HG02981 (cell line): Measurements from ENCODE around the gene TAS2R41.

Experiments used
- ATAC-seq: cut with Tn5 transposase; IDR thresholded peaks from one replicate; pipeline ENCODE4 v1.9.1; 2021; ENCODE audit warnings: mild to moderate bottlenecking, moderate library complexity; ENCODE audit not compliant: unreplicated experiment

The TAS2R41 gene, protein sequence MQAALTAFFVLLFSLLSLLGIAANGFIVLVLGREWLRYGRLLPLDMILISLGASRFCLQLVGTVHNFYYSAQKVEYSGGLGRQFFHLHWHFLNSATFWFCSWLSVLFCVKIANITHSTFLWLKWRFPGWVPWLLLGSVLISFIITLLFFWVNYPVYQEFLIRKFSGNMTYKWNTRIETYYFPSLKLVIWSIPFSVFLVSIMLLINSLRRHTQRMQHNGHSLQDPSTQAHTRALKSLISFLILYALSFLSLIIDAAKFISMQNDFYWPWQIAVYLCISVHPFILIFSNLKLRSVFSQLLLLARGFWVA

DNA sequence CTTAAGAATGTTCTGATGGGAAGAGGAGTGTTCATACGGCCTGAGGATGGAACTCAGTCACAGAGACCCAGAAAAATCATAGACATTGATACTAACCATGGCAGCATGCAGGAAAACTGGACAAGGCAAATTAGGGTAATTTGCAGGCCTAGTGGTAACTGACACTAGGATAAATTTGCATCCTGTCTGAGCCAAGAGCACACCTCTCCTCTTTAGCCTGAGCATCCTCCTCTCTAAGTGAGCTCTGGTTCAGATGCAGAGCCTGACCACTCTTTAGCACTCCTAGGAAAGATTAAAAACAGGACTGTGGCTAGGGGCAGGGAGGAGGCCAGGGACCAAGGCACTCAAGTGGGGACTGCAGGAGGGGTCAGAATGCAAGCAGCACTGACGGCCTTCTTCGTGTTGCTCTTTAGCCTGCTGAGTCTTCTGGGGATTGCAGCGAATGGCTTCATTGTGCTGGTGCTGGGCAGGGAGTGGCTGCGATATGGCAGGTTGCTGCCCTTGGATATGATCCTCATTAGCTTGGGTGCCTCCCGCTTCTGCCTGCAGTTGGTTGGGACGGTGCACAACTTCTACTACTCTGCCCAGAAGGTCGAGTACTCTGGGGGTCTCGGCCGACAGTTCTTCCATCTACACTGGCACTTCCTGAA, at the start of gene TAS2R41:
TAS2R41 (plus strand) TSS at position 373 of the 650 bp plus-strand sequence; CDS start at position 373, 0 bp downstream.
- ATAC-seq = no peak

DNA sequence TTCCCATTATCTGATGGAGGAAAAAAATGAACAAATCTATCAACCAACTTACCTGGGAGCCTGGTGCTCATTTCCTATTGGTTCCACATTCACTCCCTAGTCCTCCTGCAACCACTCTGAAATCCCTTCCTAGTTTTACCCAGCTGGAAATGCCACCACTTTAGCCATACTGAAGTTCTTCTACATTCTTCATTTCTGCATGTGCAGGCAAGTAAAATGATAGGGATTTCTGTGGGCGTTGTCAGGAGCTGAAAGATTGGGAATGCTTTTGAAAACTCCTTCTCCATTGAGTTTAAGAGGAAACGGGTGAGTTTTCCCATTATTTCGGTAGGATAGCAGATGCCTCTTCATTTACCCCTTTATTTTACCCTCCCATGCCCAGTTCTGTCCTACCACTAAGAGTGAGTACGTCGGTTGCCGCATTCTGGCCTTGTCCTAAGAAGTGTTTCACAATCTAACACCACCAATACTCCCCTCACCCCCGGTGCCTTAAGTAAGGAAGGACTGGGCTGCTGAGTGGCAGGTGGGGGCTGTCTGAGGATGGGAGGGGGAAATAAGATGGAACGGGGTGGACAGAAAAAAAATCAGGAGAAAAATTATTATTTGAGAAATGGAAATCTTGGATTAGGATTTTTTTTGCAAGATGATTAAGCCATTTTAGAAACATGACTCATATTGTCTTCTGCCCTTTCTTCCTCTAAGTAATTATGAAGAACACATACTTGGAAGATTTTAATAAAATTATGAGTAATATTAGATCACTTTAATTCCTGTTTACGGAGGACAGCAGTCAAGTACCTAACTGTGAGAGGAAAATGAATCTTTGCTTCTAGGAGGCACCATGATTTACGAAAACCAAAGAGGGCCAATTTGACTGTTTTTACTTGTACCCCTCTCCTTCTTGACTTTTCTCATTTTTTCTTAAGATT, 47.6 kb upstream of the TAS2R41 start:
- ATAC-seq = no peak

DNA sequence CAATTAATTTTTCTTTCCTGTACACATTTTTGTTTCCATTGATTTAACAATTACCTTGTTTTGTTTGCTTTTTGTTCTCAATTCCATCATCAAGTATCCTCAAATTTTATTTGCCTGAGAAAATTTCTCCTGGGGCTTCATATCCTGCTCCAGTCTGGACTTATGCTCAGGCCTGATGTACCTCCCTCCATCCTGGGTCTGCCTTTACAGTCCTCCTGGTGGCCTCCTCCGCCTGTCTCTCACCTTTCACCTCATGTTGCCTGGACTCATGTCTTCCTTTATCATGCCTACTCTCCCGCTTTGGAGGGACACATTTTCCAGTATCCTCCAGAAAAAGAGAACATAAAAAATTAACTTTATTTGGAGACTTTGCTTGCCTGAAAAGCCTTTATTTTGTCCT, 46.6 kb upstream of the TAS2R41 start:
- no peak for ATAC-seq

DNA sequence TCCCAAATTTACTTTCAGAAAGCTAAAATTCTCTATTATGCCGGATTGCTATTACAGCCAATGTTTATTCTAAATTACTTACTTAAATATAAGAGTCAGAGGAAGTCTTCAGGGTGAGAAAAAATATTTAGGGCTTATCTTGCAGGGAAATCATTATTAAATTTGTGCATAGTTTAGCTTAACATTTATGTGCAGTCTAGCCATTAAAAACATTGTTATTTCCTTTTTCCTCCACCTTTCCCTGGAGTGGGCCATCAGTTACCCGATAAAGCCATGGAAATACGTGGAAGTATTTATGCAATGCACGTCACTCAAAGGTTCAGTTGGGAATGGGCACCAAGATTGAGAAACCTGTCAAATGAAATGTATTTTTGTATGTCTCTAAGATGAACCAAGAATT, 43.9 kb upstream of the TAS2R41 start:
- ATAC-seq = no peak

DNA sequence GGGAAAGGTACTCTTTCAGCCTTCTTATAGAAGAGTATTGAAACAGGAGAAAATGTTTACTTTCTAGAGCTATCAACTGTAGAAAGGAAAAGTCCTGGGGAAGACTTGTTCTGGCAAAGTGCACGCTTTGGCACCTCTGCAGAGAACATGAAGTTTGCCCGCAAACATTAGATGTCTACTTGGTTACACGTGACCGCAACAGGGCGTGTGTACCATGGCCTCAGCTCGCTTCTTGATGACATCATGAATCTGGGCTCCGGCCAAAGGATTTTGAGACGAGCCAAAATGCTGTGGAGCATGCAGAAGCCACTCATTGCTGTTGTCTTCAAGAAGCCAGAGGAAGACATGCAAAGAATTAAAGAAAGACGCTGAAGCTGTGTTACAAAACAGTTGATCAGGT, 43.0 kb upstream of the TAS2R41 start:
- ATAC-seq = no peak

DNA sequence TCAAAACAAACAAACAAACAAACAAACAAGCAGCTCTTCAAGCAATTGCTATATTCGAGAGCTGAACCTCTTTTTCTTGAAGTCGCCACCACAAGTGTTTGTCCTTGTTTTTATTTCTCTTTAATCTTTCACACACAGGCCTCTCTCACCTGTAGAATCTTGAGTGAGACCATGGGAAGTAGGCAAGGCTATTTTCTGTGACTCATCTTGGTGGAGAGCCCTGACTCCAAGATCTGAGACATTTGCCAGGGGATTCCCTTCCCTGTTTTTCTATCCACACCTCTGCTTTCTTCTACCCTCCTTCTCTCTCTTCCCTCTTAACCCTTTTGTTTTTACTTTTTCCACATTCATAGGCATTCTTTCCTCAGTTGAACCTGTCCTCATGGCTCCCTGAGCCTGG, 42.4 kb upstream of the TAS2R41 start:
- no peak for ATAC-seq

DNA sequence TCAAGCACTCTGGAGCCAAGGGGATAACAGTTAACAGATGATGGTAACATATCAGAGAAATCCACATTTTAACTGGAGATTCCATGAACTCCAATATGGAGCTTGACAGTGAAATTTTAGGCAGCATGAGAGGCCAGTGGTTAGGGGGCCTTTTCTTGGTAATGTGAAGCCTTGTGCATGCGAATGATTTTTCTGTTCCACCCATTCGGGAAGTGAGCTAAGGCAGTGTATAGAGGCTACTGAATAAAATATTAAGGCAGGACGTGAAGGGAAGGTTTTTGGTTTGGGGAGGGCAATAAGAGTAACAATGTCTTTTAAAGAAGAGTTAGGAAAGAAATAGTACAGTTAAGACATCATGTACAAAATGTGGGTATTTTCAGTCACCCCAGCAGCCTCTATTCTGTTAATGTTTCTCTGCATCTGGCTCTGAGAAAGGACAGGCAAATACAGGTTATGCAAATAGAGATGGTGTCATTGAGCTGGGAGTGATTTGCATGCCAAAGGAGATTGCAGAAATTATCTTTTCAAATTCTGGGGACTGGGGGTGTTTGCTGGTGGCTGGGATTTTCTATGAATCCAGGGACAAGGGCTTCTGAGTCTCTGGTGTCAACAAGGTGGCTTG, 41.2 kb upstream of the TAS2R41 start:
- ATAC-seq = peak; percentile 96

DNA sequence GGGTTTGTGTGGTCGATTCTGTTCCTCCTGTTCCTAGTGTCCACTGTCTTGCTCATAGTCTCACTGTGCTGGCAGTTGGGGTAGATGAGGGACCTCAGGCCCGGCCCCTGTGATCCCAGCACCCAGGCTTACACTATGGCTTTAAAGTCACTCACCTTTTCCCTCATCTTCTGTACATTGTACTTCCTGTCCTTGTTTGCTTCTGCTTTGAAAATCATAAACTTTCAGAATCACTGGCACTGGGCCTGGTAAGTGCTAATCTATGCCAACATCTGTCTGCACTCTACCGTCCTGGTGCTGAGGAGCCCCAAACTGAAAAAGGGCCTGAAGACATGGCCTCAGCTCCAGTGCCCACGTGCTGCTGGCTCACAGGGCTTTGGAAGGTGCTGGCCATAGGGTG, 40.1 kb upstream of the TAS2R41 start:
- ATAC-seq = no peak

DNA sequence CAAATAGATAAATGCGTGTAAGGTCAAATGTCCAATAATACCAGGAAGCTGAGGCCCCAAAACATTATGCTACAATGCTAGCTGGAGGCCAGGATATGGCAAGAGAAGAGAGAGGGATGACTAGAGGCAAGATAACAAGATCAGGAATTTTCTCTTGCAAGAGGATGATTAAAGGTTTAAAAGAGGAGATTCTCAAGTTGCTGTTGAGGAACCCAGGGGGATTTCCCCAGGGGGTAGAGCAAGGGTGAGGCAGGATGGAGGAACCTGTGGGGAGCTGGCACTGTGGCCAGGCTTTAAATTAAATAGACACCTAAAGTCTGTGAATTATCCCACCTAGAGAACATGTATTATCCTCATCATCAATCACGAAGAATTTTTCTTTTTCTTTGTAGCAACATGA, 37.8 kb upstream of the TAS2R41 start:
- no peak for ATAC-seq

DNA sequence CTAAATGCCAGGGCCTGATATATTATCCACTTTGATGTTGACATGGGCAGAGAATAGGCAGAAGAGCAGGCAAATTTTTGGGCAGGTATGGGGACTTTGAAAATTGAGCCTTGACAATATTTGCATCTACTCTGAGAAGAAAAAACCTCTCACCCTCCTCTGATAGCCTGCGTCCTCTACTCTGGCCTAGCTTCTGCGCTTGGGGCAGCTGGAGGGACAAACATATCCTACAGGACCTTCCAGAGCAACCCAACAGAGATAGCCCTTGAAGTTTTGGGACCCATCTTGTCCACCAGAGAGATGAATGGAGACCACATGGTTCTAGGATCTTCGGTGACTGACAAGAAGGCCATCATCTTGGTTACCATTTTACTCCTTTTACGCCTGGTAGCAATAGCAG, 34.5 kb upstream of the TAS2R41 start, which contains the start of gene TAS2R60:
TAS2R60 (plus strand) TSS at position 301 of the 400 bp plus-strand sequence; CDS start at position 301, 0 bp downstream.
- ATAC-seq = no peak

DNA sequence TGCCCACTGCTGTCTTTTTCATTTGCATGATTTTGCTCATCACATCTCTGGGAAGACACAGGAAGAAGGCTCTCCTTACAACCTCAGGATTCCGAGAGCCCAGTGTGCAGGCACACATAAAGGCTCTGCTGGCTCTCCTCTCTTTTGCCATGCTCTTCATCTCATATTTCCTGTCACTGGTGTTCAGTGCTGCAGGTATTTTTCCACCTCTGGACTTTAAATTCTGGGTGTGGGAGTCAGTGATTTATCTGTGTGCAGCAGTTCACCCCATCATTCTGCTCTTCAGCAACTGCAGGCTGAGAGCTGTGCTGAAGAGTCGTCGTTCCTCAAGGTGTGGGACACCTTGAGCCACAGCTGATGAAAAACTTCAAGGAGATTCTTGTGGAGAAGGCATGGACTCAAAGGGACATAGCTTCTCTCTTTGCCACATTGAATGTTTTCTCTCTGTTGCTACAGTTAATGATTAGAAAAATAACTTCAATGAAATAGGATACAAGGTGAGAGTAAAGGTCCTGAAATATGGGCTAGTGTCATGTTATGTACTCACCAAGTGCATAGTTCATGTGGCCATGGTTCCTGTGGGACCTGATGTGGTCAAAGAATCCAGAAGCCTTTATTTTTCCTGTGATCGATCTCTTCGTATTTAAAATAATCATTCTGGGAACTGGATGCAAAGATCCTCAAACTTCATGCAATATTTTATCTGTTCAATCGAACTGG, 33.5 kb upstream of the TAS2R41 start:
- ATAC-seq = no peak

DNA sequence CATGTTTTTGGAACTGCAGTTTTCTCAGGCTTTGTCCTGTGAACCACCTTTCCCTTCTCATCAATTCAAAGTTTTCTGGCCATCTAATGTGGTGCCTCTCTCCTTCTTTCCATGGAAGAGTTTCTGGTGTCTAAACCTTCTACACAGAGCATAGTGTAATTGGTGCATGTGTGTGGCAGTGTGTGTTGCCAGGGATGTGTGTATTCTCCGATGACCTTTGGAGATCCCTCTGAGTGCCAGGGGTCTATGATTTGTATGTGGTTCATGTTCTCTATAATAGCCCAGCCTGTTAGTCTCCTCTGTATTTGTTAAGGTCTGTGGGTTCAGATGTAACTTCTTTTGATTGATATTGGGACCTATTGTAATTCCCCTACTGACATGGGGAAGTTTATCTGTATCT, 32.9 kb upstream of the TAS2R41 start:
- no peak for ATAC-seq

DNA sequence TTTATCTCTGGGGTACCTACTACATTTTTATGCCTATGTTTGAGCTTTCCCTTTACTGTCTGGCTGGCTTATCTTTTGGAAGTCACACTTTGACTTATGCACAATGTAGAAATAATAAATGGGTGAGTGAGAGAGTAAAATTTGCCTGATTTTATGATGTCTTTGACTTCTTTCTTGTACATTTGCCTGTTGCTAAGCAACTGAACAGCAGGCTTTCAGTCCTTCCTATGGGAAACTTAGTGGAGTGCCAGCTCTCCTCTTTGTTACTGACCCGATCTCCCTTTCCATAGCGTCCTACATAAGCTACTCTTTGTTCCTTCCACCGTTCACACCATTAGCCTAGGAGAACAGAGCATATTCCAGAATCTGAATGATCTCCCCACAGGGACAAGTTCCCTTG, 30.2 kb upstream of the TAS2R41 start:
- ATAC-seq = no peak

DNA sequence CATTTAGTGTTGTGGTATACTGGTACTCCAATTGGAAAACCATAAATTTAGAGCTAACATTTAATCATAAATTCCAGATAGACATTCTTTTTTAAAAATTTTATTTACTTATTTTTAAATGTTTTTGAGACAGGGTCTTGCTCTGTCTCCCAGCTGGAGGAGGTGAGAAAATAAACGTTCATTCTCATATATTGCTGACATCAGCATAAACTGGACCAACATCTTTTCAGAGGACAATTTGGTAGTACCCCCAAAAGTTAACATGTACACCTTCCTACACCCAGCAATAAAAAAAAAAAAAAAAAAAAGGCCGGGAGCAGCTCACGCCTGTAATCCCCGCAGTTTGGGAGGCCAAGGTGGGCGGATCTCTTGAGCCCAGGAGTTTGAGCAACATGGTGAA, 29.2 kb upstream of the TAS2R41 start:
- ATAC-seq = no peak

DNA sequence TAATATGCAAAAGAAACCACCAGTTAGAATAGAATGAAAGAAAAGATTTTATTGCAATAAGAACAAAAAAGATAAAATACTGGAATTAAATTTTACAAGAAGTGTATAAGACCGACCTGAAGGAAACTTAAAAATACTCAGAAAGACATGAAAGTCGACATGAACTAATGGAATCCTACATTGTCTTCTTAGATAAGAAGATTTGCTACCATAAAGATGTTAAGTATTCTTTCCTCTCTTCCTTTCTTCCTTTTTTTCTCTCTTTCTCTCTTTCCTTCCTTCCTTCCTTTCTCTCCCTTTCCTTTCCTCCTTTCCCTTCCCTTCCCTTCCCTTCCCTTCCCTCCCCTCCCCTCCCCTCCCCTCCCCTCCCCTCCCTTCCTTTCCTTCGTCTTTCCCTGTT, 27.9 kb upstream of the TAS2R41 start:
- ATAC-seq = no peak

DNA sequence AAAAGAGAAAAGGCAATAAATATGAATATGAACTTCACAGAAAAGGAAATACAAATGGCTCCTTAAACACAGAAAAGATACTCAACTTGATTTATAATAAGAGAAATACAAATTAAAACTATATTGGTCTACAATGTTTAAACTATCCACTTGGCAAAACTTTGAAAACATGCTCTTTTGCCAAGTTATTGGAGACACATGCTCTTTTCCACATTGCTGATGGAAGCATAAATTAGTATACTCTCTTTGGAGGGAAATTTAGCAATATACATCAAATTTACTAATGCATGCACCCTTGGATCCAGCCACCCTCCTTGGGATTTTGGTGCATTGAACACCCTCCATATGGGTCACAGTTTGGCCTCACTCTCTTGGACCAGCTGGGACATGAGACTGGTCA, 26.6 kb upstream of the TAS2R41 start:
- no peak for ATAC-seq

DNA sequence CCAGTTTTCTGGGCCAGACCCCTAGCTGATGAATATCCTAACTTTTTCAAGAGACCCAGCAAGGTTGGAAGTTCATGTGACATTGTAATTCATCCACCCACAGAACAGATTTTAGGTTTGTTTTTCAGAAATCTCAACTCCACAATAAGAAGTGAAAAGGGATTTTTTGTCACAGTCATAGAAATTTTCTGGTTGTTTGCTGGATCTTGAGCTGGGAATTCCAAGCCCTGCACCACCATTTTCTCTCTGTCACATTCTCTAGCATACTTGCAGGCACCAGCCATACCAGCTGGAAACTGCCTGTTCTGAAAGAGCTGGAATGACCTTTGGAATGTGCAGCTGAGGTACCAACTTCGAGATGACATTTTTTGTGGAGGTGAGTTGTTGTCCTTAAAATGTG, 25.9 kb upstream of the TAS2R41 start:
- no peak for ATAC-seq

DNA sequence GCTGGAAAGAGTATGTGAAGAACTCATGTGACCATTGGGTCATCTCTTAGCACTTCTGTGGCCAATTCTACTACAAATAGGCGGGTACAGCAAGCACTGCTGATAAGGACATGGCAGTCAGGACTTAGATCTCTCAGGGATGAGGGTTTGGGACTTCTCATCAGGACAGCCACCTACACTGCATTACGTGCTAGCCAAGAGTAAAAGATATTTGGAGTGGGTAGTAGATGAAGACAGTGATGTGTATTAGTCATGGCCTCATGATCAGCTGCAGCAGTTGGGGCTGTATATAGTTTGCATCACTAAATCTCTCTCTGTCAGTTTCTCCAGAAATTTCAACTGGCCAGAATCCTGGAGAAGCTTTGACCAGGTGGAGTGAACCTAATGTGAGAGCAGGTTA, 25.2 kb upstream of the TAS2R41 start:
- ATAC-seq = no peak

DNA sequence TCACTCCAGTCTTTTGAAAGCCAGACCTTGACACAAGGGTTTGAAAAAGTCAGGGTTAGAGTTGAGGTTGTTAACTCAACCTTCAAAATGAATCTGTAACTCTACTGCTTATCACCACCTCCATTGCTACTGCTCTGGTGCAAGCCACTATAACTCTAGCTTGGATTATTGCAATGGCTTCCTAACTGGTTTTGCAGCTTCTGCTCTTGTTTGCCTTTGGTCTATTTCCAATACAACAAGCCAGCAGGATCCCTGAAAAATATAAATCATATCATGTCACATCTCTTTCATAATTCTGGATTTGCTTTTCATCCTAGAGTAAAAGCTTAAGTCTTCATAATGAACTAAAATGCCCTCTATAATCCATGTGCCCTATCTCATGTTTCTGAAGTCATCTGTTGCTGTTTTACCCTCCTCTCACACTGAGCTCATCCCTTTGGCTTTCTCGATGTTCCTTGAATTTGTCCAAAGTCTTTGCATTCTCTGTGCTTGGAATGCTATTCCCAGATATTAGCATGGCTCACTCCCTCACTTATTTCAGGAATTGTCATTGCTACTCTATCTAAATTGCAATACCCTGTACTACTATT, 23.5 kb upstream of the TAS2R41 start:
- ATAC-seq = no peak

DNA sequence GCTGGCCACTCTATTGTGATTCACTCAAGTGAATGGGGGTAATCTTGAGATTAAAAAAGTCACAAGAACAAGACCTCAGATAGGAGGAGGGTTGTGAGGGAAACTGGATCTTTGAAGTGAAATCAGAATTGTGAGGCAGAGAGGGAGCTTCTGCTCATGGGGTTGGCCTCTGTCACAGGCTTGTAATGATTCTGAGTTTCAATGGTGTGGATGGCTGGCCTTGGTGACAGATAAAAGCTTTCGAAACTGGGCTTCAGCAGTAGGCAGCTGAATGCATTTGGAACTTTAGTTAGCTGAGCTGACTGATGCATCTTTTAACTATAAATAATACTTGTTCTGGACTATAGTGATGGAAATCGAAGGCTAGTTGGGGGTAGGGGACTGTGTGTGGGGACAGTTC, 22.2 kb upstream of the TAS2R41 start:
- no peak for ATAC-seq
